GM21526 (cell line): Measurements from ENCODE around the gene ROBO1.

ENCODE experiments used
- ATAC-seq: cut with Tn5 transposase; IDR thresholded peaks from one replicate; pipeline ENCODE4 v1.9.1; 2021; ENCODE audit warnings: moderate library complexity; ENCODE audit not compliant: unreplicated experiment, low FRiP score

Gene ROBO1

DNA sequence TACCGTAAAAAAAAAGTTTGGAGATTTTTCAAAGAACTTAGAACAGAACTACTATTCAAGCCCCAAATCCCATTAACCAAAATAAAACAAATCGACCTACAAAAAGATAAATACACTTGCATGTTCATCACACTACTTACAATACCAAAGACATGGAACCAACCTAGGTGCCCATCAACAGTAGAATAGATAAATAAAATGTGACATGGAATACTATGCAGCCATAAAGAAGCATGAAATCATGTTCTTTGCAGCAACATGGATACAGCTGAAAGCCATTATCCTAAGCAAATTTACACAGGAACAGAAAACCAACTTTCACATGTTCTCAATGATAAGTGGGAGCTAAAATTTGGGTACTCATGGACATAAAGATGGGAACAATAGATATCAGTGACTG lies 768.7 kb downstream of the ROBO1 start:
- no peak for ATAC-seq

DNA sequence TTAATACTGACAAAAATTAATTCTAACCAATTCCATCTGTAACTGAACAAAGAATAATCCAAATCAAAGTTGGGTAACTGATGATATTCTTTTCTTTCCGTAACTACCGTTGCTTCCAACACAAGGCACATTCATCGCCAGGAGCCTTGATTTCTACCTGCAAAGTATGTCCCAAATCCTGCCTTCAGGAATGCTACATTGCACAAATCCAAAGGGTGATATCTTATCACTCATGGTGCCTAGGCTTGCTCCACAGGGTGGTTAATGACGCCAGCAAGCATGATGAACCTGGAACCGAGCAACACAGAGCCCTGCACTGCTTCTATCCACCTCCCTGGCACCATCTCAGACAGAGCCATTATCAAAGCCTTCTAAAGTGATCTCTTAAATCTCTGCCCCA lies 772.7 kb downstream of the ROBO1 start:
- ATAC-seq, result no peak

DNA sequence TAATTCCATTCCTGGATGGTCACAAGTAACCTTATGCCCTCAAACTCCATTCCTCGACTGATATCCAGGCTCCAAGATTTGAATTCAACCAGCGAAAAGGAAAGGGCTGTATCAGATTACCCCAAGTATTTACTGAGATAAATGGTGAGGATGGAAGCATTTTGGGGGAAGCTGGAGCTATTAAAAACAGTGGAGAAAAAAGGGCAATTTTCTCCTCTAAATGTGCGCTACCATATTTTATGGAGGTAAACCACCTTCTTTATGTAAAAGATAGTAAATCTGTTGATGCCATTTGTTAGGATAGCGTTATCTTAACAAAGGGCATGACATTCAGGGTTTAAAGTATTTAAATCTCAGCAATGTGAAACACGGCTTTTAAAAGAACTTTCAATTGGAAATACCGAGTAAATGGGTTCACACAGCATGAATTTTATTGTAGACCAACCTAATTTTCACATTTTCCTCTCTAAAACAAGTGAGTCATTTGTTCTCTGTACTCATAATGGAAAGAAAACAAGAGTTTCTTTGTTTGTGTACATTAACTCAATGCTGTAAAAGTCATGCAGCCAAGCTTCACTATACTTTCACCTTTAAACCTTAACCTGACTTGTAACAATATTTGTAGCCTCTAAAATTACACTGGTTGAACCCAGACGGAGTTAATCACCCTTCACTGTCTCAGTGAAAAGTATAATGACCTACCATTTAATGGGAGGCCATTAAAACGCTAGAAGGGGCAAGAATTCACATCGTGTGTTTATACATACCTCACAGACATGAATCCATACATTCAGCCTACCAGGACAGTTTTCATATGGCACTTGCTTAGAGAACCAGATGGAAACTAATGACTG lies 773.4 kb downstream of the ROBO1 start:
- ATAC-seq, result no peak

DNA sequence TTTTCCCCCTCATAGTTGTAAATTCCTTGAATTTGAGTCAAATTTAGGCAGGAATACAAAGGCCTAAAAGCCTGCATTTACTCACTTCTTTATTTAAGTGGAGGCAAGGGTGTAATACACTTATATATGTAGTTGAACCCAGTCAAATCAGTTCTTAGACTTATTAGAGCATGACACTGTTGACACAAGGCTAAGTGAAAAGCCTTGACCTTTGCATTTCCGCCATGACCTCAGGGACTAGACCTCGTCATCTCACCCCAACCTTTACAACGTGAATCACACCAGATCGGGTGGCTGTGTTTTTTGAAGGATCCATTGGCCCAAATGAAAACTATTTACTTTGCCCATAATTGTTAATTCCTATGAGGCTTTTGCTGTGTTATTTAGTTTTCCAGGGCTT lies 774.4 kb downstream of the ROBO1 start:
- no peak for ATAC-seq

DNA sequence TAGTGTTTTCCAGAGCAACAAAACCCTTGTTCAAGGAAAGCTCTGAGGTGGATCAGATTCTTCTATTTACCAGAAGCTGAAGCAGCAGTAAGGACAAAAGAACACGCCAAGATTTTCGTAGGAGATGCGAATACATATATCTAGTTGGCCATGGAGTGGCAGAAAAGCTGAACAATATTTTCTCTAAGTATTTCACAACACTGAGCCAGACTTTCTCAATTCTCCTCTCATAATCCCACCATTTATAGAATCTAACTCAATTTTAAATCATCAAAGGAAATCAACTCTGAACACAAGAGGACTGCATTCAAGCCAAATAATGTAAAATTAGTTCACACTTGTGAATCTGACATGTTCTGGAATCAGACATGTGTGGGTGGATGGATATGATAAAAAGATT lies 775.0 kb downstream of the ROBO1 start:
- no peak for ATAC-seq

DNA sequence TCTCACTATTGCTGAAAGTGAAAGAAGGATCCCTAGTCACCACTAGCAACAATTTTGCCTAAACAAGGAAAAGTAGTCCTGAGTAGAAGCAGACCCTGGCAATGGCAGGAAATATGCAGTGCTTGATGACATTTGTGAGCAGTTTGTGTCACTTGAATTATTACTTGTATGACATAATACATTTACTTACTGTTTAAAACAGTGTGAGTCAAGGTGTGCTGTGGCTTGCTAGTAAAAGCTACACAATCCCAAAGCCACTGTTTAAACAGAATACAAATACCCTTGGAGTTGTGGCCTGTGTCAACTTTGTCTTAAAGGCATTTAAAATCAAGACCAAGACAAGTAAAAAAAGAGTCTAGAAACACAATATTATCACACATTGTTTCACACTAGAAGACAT lies 775.4 kb downstream of the ROBO1 start:
- ATAC-seq, result no peak

DNA sequence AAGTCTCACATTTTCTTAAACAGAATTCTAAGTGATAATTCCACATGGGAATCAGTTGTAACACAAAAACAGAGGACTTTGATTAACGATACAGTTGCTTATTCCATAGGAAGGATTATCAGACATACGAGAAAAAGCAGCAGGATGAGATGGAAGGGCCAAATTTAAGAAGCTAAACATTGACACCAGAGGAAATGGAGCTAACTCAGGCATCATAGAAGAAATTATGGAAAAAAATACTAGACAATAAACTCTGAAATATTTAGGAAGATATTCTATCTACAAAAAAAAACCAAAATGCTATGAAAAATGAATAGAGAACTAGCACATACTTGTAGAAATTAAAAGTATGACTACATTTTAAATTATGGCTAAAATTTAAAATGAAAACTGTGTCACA lies 776.1 kb downstream of the ROBO1 start:
- ATAC-seq, result no peak

DNA sequence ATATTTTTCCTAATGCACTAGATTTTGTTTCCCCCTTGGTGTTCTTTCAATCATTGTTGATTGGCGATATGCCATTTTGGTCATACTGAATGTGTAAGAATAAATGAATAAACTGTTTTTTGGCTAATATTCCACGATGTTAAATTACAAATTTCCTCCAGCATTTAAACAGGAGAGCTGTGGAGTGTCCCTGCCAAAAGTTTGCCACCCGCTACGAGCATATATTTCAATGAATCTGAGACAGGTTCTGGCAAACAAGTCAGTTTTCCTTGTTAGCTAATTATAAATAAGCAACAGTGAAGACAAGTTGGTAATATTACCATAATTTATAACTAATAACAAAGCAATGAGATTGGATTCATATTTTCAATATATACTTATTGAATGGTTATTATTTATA lies 777.6 kb downstream of the ROBO1 start:
- ATAC-seq, result no peak

DNA sequence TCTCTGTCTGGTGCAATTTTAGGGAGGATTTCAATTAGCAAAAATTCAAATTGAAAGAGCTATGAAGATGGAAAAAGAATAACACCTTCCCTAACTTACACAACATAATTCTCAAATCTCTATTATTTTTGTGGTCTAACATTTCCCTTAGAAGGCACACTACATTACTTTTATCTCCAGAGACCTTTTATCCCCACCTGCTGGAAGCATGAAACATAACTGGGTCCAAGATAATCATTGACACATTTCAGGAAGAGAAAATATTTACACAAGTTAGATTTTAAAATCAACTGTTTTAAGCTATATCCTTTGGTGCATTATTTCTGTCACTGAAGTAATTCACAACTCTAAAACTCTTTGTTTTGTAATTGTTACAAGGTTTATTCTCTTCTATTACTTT lies 779.5 kb downstream of the ROBO1 start:
- ATAC-seq, result no peak

DNA sequence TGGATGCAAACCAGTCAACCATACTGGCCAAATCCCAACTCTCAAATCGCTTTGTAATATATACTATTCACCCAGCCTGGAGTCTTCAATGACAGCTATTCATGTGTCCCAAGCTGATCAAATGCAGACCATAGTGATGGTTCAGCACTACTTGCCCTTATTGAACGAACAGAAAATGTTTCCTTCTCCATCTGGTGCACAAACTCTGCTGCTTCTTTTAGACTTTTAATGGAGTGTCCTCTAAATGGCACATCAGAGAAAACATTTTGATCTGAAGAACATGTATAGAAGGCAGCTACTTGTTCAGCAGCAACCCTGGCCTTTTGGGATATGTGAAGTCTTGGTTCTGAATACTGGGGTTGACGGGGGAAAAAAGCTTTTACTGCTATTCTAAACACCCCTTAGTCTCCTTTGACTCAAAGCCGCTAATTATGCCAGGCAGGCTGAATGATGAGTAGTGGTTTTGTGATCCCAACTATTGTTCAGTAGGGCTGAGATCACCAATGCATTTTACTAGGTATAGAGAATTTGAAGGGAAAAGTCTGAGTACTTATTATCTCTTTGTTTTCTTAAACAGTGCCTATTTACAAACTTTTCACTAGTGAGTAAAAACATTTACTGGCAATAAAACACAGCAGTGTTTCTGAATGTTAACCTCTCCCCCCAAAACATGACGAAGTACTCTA lies 781.2 kb downstream of the ROBO1 start:
- no peak for ATAC-seq

DNA sequence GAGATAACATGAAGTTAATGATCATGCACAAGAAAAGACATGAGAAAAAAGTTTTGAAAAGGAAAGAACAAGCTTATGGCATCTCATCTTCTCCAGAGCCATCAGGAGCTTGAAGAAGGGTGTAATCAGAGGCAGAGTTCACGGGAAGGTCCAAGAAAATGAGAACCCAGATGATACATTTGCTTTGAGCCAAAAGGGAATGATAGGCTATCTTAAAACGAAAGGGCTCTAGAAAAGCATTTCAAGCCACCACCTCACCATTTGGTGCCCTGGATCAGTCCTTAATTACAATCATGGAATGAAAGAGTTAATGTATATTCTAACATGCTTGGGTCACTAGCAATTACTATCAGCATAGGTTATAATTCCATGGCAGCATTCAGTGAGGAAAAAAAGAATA lies 781.8 kb downstream of the ROBO1 start:
- no peak for ATAC-seq

DNA sequence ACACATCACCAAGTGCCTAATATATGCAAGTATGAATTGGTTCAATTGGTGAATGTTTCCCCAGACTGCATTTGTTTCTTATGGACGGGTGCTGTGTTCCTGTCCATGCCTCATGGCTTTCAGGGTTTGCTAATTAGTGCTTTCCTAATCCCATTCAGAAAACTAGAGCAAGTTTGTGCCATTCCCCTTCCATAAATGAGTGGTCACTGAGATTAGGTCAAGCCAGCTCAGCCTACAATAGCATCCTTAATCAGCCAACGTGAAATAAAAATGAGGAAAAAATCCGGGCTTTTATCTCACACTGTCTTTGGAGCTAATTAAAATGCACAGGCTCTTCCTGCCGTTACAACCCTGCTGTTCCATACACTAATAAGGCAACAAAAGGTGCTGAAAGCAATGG lies 788.8 kb downstream of the ROBO1 start:
- no peak for ATAC-seq

DNA sequence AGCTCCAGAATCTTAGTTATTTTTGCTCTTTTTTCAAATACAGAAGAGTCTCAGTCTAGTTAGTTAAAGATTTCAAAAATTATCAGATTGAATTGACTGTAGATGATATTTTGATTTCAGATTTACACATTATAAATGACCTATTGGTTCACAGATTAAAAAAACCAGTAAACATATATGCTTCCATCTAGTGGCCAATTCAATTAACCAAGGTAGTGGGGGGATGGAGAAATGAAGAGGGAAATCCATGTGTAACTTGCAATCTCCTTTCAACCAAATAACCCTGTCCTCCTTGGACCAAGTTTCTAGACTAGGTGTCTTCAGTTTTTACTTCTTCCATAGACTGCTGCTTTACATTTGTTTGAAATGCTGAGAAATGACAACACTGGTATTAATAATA lies 789.8 kb downstream of the ROBO1 start:
- ATAC-seq, result no peak

DNA sequence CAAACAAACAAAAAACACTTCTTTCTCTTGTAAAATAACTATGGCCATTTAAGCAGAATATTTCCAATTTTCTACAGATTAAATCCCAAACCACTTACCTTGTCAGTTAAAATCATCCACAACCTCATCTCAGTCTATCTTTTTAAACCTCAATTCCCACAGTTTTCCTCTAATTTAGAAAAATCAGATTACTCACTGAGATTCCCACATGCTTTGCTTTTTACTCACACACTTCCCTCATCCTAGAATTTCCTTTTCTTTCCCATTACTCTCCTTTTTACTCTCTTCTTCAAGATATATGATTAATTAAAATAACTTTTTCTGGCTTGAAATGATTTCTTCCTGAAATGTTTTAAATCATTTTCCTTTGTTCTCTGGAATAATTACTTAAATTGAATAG lies 790.7 kb downstream of the ROBO1 start:
- no peak for ATAC-seq

DNA sequence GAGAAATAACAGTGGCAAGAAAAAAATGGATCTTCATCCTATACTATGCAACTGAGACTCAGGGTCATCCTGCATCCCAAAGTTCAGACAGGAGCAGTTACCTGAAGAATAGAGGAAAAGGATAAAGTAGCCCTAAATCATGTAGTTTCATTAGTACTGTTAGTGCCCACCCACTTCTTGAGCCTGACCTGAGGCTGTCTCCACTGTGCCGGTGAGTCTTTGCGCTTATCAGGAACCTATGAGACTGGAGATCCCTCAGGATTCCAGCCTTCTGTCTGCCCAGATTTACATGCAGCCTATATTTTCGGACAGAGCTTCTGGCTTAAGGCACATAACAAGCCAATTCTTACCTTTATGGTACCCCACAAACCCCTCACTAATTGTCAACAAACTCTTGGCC lies 791.6 kb downstream of the ROBO1 start:
- ATAC-seq, result no peak

DNA sequence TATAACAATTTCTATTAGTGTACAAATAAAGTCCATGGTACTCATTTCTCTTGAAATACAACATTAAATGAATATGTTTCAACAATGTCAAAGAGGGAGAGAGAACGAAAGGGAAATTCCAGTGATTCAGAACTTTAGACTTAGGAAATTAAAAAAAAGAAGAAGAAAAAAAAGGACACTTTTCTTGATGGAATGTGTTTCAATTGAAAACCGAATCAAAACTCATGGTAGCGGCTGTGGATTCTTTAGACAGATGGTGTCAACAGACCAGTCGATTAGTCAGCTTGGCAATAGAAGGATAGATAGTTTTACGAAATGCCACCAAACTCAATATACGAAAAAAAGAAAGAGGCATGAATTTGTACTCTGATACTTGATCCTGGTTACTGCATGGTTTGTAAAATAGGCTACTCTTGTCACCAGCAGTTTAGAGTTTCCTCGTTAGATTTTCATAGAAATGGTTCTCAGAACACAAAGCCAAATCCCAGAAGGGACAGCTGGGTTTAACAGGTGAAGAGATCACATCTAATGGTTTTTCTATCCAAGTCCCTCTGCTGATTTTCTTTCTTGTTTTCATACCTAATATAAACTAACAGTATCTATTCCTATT lies 793.5 kb downstream of the ROBO1 start:
- no peak for ATAC-seq

DNA sequence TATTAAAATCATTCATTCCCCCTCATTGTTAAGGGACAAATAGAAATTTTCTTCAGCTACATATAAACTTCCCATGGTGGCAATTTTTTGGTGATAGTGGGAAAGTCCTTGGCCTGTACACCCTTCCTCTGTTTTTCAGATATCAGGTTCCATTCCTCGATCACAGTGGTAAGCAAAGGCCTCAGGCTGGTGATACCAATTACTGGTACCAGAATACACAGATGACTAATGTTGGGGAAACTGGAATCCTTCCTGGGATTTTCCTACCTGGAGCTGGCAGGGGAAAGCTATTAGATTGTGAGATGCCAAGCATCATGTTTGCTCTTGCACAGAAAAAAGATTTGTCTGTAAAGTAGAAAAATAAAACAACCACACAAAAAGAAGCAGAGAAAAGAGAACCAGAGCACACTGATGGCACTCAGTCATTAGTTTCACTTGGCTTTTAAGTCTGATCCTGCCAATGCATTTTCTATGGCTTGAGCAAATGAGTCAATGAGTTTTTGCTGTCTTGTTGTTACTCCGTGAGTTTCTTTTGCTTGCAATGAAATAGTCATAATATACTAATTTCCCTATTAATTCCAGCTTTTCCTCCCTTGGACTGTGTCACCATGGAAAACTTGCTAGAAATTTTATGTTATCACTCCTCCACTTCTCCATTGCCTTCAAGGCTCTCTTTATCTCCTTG lies 795.0 kb downstream of the ROBO1 start:
- ATAC-seq, result no peak

DNA sequence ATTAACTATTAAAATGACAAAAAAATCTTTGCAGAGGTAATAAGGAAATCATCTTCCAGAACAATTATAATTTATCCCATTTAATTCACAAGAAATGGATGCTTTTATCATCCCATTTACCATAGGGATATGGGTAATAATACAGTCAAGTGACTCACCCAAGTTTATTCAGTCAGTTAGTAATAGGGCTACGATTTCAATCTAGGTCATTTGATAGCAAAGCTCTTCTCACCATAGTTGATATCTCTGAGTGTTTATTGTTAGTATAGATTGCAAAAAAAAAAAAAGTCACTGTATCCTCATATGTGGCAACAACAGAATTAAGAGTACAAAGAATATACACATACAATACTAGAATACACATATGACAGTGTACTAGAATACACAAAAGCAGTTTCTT lies 797.1 kb downstream of the ROBO1 start:
- ATAC-seq, result no peak

DNA sequence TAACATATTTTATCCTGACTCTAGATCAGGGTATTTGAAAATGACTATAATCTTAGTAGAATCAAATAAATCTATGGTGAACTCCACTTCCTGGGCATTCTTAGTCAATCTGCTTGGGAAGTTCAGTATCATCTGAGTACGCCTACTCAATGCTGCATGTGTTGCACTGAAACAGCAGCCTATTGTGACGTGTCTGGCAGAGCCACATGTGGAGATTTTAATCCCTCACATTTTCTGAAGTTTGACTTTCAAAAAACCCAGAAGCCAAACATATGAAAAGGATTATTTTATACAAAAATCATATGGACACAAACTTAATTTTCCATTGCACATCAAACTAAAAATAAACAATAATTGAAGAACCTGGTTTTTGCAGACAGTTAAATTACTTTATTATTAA lies 798.3 kb downstream of the ROBO1 start:
- ATAC-seq, result no peak

DNA sequence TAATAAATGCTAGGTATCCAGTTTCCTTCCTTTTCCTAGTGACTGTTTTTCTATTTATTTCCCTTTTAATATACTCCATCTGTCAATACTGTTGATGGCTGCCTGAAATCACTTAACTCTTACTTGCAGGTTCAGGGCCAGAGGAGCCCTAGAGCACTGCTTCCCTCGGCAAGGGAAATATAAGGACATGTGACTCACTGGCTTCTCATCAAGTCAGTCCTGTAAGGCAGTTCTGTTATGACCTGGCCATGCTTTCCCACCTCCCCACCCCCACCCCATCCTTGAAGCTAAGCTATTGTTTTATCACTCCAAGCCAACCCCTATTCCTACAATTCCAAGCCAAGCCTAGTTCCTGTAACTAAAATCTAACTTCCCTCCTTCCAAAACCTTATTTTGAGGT lies 800.7 kb downstream of the ROBO1 start:
- no peak for ATAC-seq

DNA sequence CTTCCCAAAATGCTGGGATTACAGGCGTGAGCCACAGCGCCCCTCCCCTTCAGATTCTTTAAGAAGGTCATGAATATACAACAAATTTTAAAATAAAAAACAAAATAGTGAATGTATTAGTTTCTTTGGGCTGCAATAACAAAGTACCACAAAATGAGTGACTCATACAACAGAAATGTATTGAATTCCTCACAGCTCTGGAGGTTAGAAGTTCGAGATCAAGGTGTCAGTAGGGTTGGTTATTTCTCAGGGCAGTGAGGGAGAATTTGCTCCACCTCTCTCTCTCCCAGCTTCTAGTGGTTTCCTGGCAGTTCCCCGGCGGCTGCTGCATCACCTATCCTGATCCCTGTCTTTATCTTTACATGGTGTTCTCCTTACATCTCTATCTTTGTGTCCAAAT lies 804.0 kb downstream of the ROBO1 start:
- ATAC-seq, result no peak
